Muscle of arm (tissue), 14 donors: ENCODE measurements around the gene C10orf95. TPM values are rescaled to one million over a fixed set of nuclear protein-coding genes. Genes with fewer than 3 reads are reported as not detected.
"Not testable (repeated sequence)": the region's sequence is repeated elsewhere in the genome, so short reads cannot be mapped to it uniquely, and the experiment has no call there.

Source experiments
- DNase-seq: peaks from one replicate; pipeline ENCODE4 v3.0.0-alpha.2; 2013
- long read RNA-seq, 11 donors: transcript quantifications; one replicate each; lab custom pipeline, GENCODE V29; 2026
- polyA plus RNA-seq, 12 donors: library from polyadenylated mRNA; unstranded; fragments of 120-200 nt; gene quantifications; one replicate each; pipeline ENCODE4 v1.2.1, GENCODE V29; 2013; ENCODE audit not compliant: insufficient read length in 12 of 12

The C10orf95 gene, protein sequence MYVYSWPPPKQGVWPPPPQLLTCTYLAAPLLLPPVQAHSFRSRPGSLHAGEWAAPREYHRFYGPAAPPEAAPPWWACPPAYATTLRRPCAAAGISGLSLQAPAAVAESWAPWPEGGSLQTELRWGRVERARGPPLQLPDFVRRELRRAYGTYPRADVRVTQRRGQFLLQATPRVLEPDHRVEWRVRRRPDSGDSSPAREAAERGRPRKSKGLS
- polyA plus RNA-seq = under 1 TPM in 6 of 12 donors, not detected in 6; 0.11 to 0.39 (median 0.18) TPM
- long read RNA-seq, donor 1, transcript C10orf95-201 (2 exons, 1,469 nt) = major isoform, 6 of 48 reads
- long read RNA-seq, donor 1, partial matches to known transcripts = 27 of 48 reads
- long read RNA-seq, donor 1, other reads (novel, unspliced or antisense) = 15 of 48 reads
- long read RNA-seq, donor 2 = 0 reads
- long read RNA-seq, donor 3 = 0 reads
- long read RNA-seq, donor 4 = 0 reads
- long read RNA-seq, donor 5 = 0 reads
- long read RNA-seq, donor 6 = 0 reads
- long read RNA-seq, donor 7 = 0 reads
- long read RNA-seq, donor 8 = 0 reads
- long read RNA-seq, donor 9 = 0 reads
- long read RNA-seq, donor 10 = 0 reads
- long read RNA-seq, donor 11 = 0 reads

DNA sequence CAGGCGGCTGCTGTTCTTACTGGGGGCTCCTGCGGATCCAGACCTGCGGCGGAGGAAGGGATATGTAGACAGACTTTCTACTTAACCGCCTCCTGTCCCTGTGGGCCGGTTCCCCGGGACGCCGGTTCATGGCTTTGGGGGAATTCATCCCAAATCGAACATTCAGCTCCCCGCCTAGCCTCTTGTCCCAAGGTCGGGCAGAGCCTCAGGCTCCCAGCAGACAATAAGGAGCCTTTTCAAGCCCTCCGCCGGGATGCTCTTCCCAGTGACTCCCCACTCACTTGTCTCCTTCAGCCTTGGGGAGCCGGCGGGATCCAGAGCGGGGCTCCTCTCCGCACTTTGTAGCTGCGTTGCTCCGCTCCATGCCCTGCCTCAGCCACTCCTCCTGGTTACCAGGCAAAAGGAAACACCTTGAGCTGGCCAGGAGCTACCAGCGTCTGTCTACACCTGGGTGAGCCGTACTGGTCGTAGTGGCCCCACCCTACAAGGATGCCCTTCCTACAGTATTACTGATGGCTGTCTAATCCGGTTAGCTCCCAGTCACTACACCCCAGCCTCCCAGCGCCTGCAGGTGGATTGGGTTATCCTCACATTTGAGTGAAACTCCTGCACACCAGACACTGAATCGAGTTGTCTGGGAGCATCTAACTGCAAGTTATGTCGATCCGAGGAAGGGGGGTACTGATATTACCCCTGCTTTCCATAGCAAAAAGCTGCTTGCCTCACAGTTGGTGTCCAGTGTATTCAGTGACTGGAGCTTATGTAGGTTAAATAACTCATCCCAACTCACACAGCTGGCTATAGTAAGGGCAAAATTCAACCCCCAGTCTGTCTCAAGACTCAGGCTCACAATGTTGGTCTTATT is at the start of gene C10orf95:
C10orf95 (minus strand) TSS at position 439 of the 865 bp plus-strand sequence. CDS start 450 bp downstream, outside the sequence.
- DNase-seq = no peak

DNA sequence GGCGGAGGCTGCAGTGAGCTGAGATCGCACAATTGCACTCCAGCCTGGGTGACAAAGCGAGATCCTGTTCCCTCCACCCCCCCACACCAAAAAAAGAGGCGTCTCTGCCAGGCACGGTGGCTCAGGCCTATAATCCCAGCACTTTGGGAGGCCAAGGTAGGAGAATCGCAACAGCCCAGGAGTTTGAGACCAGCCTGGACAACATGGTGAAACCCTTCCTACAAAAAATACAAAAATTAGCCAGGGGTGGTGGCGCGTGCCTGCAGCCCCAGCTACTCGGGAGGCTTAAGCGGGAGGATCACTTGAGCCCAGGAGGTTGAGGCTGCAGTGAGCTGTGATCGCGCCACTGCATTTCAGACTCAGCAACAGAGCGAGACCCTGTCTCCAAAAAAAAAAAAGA is 49.3 kb upstream of the C10orf95 start:
- DNase-seq = not testable (repeated sequence)

DNA sequence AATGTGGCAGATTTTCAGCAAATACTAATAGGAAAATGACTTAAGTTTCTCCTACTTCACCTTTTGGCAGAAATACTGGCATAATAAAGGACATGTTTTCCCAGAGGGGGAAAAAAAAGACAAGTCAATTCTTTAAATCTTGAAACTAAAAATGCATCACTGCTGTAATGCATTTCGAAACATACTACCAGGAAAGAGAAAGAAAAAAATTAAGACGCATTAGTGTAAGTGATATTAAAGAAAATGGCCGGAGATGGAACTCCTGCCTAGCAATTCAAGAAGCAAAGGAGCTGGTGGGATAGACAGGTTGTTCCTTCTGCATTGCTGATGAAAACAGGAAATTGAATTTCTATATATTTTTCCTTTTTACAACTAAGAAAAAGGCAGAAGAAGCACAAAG is 48.0 kb upstream of the C10orf95 start:
- DNase-seq = no peak

DNA sequence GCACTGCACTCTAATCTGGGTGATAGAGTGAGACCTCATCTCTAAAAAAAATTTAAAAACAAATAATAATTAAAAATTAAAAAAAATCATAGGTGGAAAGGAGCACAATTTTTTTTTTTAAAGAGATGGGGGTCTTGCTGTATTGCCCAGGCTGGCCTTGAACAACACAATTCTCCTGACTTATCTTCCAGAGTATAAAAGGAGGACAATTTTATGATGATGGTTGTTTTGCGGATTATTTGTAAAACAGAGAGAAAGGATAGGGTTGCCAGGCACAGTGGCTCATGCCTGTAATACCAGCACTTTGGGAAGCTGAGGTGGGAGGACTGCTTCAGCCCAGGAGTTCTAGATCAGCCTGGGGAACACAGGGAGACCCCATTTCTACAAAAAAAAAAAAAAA is 46.2 kb upstream of the C10orf95 start:
- DNase-seq = no peak

DNA sequence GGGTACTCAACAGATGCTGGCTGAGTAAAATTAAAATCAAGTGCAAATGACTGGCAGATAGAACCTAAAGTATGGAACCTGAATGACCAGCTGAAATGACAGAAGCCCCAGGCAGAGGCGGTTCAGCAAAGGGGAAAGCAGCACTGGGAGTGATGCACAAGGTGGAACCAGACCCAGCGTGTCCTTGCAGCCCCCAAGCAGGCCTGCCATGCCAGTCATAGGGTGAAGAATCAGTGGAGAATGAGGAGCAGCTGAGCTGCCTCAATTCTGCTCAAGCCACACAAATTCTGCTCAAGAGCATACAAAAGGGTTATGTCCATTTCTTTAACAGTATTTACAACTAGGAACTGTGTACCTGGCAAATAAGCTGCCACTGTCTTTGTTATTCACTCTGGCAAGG is 42.4 kb upstream of the C10orf95 start:
- DNase-seq = no peak

DNA sequence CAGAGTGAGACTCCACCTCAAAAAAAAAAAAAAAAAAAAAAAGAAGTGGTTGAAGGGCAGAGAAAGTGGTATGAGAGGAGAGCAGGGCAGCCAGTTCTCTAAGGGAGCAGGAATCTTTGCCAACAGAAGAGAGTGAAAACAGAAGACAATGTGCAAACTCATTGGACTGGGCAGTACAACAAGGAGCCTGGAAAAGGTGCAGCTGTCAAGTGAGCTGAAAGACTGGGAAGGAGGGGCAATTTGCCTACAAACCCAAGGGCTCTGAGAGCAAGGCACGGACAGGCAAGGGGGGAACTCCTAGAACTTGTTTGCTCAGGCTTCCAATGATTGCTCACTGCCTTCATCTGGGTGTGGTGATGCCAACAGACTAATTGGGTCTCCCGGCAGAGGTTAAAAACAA is 41.6 kb upstream of the C10orf95 start:
- DNase-seq = no peak

DNA sequence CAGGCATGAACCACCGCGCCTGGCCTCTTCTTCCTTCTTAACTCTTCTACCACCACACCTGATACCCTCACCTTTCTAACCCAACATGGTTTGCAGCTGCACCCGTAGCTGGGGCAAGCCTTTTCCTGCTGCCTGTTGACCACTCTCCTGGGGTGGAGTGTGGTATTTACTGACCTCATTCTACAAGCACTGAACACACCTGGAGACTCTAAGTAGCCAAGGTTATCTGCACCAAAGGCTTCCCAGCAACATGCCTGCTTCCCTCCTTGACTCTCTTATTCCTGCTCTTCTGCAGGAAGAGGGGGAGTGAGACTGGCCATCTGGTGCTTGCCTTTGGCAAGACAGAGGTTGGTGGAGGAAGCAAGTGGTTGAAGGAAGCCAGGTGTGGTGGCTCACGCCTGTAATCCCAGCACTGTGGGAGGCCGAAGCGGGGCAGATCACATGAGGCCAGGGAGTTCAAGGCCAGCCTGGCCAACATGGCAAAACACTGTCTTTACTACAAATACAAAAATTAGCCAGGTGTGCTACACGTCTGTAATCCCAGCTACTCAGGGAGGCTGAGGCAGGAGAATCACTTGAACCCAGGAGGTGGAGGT is 41.1 kb upstream of the C10orf95 start:
- no peak for DNase-seq

DNA sequence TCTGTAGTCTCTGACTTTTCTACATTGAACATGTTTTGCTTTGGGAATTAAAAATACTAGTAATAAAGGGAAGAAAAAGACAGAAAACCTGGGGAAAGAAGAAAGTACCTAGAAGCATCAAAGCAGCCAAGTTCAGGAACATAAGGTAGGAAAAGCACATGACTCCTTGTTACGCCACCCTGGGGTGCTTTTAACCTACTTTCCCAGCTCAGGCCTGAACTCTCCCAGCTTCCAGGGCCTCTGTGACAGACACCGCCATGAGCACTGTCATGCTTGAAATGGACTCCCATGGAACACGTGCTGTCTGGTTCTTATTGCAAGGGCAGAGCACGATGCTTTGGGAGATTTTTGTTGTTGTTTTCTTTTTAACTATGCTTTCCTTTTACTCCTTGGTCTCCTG is 39.8 kb upstream of the C10orf95 start:
- no peak for DNase-seq

DNA sequence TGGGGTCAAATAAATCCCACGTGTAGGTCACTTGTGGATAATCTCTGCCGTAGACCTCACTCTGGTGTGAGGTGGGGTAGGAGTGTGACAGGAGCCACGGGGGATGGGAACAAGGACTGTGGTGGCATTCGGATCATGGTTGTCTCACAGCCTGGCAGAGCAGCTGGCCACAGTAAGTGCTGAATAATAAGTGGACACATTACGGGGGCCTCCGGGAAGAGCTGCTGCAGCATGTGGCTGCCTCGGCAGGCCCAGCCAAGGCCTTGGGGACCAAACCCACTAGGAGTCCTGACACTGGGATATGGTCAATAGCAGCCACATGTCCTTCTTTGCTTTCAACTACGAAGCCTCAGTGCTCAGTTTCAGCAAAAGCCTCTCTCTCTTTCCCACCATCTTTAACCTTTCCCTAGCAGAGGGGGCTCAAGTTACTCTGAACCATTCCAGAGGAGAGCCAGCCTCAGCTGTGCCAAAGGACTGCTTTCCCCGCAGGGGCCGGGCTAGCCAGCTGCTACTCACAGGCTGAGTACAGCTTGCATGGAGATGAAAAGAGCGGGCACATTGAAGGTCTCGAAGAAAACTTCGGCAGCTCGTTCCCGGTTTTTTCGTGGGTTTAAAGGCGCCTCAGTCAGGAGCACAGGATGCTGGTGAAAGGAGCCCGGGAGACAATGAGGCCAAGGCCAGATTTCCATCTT is 33.9 kb upstream of the C10orf95 start:
- DNase-seq = no peak

DNA sequence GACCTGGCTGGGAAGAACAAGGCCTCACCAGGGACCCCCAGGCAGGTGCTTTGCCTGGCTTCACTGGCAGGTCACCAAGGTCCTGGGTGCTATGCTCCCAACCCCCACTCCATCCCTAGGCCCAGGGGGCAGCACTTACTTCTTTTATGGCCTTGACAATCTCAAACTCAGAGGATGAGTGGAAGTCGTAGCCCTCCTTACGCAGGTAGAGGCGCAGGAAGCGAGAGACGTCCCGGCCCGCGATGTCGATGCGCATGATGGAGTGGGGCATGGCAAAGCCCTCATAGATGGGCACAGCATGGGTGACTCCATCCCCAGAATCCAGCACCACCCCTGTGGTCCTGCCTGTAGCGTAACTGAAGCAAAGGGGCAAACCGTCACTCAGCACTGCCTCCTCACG is 32.7 kb upstream of the C10orf95 start:
- DNase-seq = no peak

DNA sequence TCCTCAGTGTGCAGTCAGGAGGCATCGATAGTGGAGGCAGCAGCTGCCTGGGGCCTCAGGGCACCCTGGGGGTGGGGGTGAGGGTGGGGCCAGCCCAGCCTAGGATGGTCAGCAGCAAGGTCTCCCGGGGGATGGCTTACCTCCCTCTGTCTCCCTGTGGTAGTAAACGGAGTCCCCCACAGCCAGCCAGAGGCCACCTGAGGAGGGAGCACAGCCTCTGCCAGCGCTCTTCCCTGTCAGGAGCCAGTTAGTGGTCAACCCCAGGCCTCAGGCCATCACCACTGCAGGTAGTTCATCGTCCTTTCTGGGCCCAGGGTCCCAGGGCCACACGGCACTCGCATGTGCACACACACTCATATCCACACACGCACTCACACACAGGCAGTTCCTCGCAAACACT is 29.1 kb upstream of the C10orf95 start:
- DNase-seq = no peak

DNA sequence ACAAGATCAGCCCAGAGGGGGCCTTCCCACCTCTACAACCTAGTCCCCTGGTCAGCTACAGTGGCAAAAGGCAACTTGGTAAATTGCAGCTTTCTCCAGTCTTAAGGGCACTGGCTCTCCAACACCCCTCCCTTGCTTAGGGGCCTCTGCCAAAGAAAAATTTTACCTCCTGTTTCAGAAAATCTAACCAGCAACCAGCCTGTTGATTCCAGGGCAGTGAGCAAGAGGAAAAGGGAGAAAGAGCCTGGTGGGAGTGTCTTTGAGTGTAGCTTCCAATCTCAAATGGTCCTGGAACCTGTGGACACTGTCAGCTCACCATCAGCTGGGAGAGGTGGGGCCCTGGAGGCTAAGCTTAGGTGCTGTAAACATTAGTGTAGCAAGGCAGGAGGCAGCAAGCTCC is 28.3 kb upstream of the C10orf95 start:
- DNase-seq = no peak

DNA sequence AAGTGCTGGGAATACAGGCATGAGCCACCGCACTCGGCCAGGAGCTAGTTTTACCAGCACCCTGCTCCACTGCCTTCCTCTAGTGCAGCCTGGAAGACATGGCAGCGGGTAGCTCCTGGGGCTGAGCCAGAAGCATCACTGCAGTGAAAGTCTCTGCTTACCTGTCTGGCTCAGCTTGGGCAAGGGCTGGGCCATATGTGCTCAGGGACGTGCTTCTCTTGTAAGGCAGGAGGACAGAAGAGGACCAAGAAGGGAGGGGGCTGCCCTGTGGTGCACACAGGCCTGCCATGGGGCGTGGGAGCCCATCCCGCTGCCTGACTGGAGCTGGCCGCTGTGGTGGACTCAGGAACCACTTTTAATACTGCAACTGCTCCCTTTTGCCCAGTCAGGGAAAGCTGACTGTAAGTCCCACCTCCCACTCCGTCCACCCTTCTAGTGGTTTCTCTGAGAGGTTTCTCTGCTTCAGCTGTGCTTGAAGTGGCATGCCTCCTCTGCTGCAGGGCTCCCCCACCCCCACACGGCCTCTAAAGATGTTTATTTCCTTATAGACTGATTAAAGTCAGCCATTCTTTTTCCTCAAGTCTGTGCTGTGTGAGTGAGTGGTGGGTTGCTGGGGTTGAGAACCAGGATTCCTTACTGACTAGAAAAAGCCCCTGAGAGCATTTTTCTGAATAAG is 25.3 kb upstream of the C10orf95 start:
- no peak for DNase-seq

DNA sequence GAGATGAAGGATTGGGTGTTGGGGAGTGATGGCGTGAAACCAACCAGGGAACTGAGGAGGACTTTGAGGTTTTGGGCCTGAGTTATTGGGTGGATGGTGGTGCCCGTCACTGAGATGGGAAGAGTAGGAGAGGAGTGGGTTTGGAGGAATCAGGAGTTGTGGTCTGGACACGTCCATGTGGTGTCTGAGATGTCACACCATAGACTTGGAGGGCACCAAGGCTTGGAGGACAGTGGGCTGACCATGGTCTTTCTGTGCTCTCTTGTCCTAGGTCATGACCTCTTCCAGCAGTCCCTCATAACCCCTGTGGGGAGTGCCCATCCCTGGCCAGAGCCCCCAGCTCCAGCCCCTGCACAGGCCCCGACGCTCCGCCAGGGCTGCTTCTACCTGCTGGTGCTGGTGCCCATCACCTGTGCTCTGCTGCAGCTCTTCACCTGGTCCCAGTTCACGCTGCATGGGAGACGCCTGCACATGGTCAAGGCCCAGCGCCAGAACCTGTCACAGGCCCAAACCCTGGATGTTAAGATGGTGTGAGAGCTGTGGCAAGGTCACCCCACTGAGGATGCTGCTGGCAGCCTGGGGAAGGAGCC is 24.2 kb upstream of the C10orf95 start:
- DNase-seq = no peak

DNA sequence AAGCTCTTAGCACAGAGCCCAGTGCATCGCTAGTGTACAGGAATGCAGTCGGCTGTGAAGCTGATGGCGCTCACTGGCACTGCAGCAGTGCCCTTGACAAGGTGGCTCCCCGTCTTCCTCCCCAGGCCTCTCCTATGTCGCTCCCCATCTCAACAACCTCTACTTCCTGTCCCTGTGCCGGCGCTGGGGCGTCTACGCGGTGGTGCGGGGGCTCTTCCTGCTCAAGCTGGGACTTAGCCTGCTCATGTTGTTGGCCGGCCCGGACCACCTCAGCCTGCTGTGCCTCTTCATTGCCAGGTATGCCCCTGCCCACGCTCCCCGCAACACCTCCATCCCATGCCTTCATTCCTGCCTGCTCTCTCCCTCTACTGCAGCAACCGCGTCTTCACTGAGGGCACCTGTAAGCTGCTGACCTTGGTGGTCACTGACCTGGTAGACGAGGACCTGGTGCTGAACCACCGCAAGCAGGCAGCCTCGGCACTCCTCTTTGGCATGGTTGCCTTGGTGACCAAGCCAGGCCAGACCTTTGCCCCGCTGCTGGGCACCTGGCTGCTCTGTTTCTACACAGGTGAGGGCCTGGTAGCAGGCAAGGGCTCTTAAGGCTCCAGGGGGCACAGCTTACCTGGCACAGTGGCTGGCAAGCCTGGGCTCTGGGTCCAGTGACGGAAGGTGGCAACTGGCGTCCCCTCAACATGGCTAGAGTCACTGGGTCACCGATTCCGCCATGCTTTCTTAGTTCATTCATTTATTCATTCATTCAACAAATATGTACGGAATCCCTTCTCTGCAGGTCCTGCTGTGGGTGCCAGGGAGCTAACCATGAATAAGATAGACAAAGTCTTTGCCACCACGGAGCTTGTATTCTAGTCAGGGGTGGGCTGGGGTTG is 22.3 kb upstream of the C10orf95 start:
- DNase-seq = no peak

DNA sequence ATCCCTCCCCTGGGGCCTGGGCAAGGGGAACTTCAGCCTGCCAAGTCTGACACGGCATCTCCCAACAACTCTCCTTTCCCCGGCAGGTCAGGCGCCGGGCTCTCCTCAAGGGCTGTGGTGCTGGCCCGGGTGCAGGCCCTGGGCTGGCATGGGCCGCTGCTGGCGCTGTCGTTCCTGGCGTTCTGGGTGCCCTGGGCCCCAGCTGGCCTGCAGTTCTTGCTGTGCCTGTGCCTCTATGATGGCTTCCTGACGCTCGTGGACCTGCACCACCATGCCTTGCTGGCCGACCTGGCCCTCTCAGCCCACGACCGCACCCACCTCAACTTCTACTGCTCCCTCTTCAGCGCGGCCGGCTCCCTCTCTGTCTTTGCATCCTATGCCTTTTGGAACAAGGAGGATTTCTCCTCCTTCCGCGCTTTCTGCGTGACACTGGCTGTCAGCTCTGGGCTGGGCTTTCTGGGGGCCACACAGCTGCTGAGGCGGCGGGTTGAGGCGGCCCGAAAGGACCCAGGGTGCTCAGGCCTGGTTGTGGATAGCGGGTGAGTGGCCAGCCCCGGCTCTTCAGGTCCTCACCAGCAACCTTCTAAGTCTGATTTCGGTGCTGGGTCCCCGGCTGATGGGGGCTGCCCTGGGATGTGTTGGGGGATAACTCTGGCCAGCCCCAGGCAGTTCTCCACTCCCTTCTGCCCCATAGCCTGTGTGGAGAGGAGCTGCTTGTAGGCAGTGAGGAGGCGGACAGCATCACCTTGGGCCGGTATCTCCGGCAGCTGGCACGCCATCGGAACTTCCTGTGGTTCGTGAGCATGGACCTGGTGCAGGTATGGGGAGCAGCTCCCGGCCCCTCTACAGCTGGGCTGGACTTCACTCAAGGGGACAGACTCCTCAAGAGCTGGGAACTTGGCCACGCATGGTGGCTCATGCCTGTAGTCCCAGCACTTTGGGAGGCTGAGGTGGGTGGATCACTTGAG is 19.5 kb upstream of the C10orf95 start:
- no peak for DNase-seq

DNA sequence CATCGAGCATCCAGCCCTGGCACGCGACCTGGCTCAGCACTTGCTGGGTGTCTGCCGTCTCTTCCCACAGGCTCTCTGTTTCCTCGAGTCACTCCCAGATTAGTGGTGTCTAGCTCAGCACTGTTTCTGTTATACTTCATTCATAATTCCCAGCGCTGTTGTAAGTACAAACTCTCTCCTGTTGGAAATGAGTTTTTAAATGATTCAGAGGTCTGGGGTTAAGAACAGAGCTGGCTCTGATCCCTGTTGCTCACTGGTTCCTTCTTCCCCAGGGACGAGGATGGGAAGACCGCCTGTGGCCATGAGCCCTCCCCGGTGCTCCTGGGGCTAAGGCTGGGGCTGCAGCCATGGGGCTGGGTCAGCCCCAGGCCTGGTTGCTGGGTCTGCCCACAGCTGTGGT is 17.3 kb upstream of the C10orf95 start:
- DNase-seq = no peak

DNA sequence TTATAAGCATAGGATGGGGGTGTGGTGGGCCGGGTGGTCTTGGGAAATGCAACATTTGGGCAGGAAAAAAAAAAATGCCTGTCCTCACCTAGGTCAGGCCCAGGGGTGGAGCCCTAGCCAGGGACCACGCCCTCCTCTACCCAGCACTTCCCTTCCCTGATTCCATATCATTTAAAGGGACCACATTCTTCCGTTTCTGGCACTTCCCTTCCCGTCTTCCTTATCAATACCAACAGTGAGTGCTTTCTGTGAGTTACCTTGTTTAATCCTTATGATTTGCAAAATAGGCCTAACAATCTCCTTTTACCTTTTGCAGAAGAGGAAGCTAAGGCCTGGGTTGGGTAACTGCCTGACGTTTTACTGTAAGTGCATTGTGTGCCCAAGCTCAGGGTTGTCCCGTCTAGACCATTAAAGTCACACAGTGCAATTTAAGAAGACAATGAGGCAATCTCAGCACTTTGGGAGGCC is 16.7 kb upstream of the C10orf95 start:
- DNase-seq = no peak
